ENCODE data around the gene SYTL5.

The SYTL5 gene

DNA sequence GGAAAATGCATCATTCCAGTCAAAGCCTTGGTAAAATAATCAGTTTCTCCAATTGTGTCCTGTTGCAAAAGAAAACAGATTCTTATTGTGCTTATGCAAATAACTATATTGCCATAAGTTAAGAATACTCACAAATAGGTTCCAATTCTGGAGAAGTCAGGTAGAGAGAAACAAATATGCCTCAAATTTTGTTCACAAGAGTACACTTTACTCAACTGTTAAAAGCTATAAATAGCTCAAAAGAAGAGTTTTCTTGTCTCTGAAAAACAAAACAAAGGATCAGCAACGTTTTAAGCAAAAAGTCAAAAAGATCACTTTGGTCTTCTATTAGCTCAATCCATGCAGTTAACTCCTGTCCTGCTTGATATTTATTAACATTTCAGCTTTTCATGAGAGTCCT, 21.9 kb downstream of the SYTL5 start:
- no peak for DNase-seq (ENCODE audit: low spot score)

DNA sequence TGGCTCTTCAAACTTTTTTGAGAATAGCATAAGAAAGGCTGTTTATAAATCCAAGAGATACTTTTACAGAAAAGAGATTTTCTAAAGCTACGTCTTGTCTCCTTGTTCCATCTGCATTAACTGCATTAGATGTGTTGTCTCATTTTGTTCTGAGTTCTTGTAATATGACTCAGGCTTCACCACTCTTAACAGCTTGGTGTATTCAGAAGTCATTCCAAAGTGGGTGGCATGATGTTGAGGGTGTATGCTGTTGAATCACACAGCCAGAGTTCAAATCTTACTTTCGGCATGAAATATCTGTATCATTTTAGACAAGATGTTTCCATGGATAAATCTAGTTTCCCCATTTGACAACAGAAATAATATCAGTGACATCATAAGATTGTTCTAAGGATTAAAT, 30.1 kb downstream of the SYTL5 start:
- DNase-seq (ENCODE audit: low spot score) = no peak

DNA sequence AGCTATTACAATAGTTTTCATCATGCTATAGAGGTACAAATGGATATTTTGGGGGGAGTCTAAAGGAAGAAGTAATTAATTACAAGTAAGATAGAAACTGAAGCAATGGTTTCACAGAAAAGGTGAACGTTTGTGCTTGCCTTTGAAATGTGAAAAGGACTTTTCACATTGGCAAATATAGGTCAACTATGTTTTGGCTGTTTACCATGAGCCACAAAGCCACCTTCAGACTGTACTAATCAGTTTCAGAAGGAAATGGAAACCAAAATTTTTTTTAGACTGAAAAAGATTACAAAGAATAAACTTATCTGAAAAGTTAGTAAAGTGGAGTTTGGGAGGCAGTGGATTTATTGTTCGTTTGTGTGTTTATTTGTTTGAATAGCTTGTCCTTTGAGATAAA, 32.1 kb downstream of the SYTL5 start:
- no peak for DNase-seq (ENCODE audit: low spot score)

DNA sequence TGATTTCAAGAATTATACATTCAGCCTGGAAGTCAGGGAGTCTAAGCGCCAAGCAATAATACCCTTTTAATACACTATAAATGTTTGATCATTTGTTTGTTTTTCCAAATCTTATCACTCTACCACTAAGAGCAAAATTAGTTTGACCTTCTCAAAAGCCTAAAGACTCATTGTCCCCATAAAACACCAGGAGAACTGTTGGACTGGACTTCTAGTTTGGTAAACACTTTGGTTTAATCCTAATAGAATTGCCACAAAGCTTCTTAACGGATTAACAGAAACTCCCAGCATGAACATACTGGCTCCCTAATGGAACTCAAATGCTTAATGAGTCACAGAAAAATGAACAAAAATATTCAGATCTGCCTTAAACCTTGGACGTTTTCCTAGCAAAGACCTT, 34.9 kb downstream of the SYTL5 start:
- no peak for DNase-seq (ENCODE audit: low spot score)

DNA sequence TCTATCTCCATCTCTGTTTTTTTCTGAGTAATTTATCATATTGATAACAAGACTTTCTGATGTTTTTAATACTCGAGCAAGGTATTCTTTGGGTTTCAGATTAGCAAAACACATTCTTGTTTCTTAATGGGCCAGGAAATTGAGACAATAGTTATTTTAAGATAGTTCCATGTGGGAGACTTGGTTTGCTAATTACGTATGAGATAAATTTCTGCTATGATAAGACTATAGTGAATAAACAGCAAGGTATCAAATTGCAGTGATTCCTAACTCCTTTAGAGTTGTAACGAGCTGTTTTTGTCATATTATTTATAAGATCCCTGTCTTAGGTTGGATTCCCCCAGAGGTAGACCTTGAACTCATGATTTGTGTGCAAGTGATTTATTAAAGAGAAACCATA, 38.3 kb downstream of the SYTL5 start:
- no peak for DNase-seq (ENCODE audit: low spot score)

DNA sequence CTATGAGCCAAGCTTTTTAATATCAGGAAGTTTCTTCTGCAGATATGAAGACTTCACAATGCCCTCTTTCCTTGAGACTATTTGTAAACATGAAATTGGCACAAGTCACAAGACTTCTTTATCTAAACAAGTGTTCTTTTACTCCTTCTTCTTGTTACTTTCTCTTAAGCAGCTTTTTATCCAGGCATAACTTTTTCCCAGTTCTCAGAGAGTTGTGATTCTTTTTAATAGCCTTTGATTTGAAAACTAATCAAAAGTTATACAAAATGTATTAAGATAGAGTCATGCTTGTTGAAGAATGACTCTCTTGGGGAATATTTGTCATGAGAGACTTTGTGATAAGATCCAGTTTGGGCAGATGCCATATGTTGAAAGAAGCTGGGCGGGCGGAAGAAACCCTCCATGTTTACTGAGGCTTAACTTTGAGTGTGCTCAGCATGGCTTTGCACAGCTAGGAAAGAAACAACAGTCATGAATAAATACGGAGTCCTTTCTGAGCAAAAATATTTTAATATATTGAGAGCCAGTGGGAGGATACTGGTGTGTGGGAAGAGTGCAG, 39.3 kb downstream of the SYTL5 start:
- DNase-seq (ENCODE audit: low spot score) = no peak

DNA sequence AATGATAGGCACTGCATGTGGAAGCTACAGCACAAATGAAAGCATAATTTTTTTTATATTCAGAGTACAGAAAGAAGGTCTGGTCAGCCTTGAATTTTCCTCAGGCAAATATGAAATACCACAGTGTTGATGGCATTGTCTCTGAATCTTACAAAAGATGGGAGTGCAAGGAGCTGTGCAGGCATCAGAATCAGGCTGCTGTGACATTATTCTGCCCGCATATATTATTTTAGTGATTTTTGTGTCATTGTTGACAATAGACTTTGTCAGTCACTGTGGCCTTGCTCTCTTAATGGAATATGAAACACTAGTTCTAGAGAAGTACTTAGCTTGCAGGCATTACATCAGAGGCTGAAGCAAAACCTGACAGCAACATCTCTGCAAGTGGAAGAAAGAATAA, 42.5 kb downstream of the SYTL5 start:
- no peak for DNase-seq (ENCODE audit: low spot score)

DNA sequence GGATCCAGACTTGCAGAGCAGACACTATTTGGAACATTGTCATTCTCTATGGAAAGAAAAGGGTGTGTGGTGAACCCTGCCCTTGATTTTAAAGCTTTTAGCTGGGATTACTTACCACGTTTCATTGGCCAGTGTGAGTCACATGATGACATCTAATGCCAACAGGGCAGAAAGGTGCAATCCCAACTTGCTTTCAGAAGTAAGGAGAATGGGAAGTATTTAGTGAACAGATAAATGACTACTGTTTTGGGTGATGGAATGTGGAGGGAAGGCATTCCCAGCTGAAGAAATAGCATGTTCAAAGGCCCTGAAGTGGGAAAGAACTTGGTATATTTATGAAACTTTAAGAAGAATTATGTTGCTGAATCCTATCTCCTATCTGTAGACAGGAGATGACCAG, 44.5 kb downstream of the SYTL5 start:
- no peak for DNase-seq (ENCODE audit: low spot score)

DNA sequence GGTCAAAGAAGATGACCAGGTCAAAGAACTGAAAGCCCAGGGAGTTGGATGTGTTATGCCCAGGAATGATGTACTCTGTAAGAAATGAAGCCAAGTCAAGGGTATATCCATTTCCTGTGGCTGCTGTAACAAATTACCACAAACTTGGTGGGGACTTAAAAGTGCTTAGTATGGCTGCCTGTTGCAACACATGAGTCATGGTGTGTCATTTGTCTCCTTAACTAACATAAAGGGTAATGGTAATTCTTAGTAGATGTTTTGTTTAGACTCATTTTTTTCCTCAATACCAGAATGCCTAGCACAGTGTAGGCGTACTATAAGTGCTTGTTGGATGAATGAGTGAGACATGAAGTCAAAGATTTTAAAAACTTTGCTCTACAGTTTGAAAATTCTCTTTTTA, 45.7 kb downstream of the SYTL5 start:
- peak; percentile 36 for DNase-seq (ENCODE audit: low spot score)

DNA sequence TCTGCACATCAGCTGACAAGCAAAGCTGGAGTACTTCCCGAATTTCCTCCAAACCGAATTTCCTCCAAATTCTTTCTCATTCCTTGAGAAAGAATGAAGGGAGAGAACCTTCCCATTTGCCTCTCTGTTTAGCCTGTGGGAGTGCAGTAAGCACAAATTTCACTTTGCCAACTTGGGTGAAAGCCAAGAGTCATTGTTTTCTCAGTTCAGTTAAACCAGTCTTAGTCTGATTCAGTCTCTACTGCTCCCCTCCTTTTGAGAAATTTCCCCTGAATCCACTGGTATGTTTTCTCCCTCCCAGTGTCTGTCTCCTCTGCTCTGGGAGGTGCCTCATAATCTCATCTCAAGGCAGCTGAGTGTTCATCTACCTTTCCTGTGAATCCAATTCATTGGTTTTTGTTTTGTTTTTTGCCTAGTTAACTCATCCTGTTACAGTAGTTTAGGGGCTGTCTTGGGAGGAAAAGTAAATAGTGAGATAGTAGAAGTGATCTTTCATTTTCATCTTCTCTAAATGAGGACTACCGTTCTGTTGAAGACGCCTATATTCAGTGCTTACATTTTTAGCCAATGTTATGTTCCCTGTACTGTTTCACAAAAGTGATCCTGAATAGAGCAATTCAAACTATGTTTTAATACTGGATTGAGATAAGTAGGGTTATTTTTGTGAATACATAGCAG, 49.0 kb downstream of the SYTL5 start:
- DNase-seq (ENCODE audit: low spot score) = no peak

DNA sequence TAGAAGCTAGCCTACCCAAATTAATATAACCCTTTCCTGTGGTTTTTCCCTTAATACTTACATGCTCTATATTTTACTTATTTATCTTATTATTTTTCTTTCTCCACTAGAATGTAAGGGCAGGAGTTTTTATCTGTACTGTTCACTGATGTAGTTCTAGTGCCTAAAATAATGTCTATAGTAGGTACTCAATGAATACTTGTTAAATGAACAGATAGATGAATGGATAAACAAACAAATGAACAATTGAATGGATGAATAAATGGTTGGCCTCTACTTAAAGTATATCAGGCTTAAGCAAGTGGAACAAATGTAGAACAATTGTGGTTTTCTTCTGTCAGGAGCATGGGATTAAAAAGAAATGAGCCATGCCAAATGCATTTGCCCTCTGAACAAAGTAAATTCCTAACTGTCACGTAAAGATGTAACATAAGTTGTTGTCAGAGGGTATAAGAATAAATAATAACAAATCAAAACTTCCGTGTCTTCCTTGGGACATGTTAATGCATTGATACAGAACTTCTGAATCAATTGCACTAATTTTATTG, 54.1 kb downstream of the SYTL5 start:
- no peak for DNase-seq (ENCODE audit: low spot score)

DNA sequence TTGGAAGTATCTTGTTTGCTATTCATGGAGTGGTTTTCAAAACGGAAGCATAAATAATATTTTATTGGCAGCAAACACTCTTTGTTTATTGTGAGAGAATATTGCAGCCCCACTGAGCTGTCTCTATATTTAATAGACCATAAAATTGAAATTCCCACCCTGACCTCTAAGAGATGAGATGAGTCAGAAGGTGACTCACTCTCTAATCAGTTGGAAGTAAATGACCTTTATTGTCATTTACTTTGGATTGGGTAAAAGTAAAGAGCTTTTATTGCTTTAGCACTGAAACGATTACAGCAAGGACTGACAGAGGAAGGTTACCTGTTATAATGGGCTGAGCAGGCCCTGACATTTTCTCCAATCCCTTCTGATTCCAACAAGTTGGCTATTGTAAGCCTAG, 55.0 kb downstream of the SYTL5 start:
- DNase-seq (ENCODE audit: low spot score) = peak; percentile 22

DNA sequence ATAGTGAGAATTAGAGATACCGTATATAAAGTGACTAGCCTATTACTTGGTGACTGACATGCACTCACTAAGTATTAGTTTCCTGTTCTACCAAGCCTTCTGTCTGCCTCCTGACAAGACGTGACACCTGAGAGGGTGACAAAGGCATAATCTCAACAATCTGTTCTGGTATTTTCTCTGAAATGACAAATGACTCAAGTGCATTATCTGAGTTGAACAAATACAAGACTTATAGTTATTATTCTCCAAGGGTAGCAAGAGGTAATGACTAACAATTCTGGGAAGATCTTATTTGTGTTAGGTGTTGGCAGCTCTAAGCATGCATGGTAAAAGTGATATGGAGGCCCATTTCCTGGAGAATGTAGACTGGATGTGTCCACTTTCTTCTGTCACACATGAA, 60.6 kb downstream of the SYTL5 start:
- no peak for DNase-seq (ENCODE audit: low spot score)

DNA sequence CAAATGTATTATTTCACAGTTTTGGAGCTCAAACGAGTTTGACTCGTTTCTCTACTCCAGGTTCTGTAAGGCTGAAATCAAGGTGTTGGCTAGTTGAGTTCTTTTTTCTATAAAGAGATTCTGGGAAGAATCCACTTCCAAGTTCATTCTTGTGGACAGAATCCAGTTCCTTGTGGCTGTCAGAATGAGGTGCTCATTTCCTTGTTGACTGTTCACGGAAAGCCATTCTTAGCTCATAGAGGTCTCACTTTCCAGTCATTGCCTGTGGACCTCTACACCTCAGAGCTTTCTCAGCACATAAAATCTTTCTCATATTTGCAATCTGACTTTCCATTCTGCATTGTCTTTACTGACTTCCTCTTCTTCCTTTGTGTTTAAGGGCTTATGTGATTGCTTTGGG, 62.9 kb downstream of the SYTL5 start:
- no peak for DNase-seq (ENCODE audit: low spot score)

DNA sequence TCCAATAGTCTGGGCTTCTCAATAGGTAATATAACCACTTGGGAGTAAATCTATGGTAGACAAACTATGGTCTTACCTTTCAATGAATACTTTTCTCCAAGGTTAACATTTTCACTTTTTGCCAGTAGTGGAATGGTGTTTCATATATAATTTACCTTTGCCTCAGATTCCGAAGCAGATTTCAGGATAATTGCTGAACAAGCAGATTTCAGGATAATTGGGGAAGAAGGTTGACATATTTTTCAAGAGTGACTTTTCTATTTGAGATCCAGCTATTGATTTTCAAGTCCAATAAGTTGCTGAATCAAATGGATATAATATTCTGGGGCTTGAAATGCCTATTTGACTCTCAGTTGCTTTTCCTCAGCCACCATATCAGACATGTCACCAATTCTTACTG, 63.6 kb downstream of the SYTL5 start:
- no peak for DNase-seq (ENCODE audit: low spot score)

DNA sequence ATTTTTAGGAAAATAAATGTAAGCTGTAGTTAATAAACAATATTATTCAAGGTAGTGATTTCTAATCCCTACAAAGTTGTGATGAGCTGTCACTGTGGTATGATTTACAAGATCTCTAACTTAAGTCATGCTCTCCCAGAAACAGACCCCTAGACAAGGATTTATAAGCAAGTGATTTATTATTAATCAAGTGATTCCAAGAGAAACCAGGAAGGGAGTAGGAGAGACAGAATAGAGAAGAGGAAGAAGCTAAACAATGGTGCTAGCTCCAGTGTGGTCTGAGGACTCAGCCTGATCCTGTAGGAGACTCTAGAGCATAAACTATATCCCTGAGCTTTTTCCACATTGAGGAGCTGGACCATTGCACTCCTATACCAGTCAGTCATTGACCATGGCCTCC, 73.1 kb downstream of the SYTL5 start:
- DNase-seq (ENCODE audit: low spot score) = no peak

DNA sequence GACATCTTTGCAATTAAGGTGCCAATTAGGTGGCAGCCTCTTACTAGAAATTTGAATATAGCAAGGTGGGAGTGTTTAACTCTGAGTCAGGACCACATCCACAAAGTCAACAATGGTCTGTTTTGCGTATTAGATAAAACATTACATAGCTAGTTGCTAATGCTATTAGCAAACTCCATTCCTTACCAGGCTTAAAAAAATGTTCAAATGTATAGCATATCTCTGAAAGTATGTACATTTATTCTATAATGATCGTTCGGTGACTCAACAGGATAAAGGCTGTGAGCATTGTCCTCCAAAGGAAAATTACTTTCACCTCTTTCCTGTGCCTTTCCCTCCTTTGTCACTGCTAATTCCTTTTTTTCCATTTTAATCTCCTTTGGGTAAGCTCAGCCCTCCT, 74.5 kb downstream of the SYTL5 start:
- DNase-seq (ENCODE audit: low spot score) = no peak

DNA sequence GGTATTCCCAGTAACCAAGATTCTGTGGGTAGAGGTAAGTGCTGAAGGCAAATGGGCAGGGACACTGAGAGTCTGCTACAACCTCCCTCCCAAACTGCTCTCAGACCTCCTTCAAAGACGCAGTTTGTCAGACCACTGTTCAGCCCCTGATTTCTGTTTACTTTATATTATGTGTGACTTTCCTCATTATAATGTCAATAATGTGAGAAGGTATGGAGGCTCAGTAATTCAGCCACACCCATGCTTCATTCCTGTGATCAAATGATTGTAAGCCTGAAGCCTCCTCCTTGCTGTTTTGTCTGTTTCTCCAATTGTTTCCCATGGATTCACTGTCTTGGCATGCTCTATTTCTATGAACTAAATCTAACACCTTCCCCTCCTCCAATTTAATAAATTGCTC, 75.6 kb downstream of the SYTL5 start:
- no peak for DNase-seq (ENCODE audit: low spot score)

DNA sequence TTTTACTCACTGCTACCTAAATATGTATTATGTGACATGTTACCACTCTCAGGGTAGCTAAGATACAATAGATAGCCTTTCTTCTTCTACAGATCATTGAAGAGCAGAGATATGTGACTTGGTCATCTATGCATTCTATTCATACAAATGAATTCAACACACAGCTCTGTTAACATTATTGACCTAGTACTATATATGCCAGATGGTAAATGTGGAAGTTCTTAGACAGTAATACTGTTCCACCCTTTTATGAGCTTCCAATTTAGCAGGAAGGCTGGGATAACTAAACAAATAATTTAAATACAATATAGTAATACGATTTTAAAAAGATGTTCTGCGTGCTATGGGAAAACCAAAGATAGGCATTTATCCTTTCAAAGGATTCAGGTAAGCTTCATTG, 76.0 kb downstream of the SYTL5 start:
- DNase-seq (ENCODE audit: low spot score) = no peak

DNA sequence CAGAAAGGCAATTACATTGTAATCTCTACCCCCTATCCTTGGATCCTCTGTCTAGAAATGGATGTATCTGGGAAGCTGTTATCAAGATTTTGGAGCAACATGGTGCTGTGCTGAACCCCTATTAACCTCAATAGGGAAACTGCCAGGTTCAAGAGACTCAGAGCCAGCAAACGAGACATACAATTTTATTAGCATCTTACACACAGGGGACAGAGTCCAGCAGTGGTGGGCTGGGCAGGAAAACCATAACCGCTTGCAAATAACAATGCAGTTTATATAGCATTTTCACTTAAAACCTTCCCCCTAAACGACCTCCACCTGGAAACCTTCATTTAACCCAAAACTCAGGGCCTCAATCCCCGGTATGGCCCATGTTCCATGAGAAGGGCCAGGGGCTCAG, 79.5 kb downstream of the SYTL5 start:
- DNase-seq (ENCODE audit: low spot score) = no peak

DNA sequence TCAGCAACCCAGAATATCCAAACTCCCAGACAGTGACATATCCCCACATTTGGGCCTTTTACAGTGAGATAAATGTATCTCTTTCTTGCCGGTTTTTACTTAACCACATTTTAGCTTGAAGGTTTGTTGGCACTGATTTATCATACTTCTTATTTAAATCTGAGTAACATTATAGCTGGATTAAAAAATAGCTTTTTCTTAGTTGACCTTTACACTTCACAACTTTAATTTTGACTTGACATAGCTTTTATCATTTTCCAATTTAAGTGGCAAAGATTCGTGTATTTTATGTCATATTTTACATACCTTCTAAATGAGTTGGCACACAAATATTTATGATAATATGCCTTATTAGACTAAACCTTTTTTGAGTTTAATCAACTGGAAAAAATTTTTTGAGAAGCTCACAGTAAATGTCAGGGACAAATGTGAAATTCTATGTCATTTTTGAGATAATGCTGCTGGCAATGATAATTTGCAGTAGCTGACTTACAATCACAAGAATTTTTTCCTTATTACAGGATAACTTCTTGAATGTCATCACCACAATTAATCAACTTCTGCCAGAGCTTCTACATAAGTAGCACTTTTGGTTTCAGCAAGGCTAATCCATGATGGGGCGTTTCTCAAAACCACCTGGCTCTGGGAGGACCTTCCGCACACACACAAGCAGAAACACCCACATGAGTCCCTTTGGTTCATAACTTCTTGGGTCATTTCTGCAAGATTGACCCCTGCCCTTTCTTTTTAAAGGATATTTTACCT, 80.3 kb downstream of the SYTL5 start:
- DNase-seq (ENCODE audit: low spot score) = no peak

DNA sequence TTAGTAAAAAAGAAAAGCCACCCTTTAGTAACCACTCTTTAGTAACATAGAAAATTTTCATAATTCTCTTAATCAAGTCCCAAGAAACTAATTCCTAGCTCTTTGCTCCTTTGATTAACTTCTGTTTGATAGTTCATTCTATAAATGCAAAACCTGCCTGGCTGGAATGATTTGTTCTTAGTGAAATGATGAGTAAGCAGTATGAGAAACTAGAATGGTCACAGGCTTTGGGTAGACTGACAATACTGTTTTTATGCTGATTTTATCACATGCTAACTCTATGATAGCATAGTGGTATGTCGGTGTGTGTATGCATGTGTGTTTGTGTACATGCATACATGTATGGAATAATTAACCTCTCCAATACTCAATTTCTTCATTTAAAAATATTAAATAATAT, 81.2 kb downstream of the SYTL5 start:
- no peak for DNase-seq (ENCODE audit: low spot score)

DNA sequence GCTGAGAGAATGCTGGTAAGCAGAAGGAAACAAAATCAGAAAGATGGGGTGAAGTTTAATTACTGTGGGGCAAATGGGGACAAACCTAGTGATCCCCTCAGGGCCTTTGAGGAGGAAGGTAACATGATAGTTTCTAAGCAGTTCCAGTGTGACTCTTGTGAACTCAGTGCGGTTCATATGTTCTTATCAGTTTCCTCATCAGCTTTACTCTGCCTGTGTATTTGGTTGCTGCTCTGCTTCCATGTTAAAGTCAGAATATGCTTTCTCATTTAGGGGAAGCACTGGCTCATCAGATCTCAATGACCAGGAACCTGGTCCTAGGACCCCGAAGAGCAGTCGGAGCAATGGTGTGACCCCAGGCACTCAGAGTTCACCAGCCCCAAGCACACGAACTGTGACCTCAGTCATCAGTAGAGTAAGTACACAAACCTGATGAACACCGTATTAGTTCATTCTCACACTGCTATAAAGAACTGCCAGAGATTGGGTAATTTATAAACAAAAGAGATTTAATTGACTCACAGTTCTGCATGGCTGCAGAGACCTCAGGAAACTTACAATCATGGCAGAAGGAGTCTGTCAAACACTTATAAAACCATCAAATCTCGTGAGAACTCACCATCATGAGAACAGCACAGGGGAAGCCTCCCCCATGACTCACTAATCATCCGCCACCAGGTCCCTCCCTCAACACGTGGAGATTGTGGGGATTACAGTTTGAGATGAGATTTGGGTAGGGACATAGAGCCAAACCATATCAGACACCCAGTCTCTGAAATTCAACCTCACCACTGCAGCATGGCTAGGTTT, 83.0 kb downstream of the SYTL5 start:
- DNase-seq (ENCODE audit: low spot score) = no peak
